Forelimb muscle (tissue), 1 donor: ENCODE measurements around the gene KIAA0825. TPM values are rescaled to one million over a fixed set of nuclear protein-coding genes. Genes with fewer than 3 reads are reported as not detected.

Experiments used
- DNase-seq: peaks from one replicate; pipeline ENCODE4 v3.0.0-alpha.2; 2013; ENCODE audit warnings: low read depth
- polyA plus RNA-seq: library from polyadenylated mRNA; unstranded; fragments of 120-200 nt; gene quantifications from one replicate; pipeline ENCODE4 v1.2.1, GENCODE V29; 2013; ENCODE audit not compliant: insufficient read length

Gene KIAA0825
- polyA plus RNA-seq, 1 donor: 2.2 TPM

DNA sequence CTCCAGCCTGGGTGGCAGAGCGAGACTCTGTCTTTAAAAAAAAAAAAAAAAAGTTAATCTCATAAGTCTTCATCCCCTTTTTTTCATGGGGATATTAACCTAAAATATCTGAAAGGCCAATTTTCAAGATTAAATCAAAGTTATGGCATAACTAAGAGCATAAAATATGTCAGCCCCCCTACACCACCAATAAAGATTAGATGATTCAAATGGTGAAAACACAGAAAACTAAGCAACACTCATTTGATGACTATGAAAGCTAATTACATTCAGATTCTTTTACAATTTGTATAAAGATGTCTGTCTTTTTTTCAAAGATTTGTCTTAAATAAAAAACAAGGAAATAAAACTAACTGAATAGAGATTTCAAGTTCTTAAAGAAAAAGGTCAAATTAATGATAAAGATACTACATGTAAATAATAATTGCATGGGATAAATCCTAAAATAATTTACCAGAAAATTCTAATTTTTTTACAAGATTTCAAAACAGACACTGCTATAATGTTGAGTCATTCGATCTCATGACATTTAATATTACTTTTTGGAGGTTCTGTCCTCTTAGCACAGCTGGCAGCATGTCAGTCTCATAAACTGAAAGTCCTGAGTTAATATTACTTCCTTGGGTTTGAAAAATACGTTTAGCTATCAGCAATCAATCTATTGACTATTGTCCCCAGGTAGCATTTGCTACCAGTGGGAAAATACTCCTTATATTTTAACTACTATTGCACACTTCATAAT lies 112.9 kb downstream of the KIAA0825 start:
- DNase-seq: no peak

DNA sequence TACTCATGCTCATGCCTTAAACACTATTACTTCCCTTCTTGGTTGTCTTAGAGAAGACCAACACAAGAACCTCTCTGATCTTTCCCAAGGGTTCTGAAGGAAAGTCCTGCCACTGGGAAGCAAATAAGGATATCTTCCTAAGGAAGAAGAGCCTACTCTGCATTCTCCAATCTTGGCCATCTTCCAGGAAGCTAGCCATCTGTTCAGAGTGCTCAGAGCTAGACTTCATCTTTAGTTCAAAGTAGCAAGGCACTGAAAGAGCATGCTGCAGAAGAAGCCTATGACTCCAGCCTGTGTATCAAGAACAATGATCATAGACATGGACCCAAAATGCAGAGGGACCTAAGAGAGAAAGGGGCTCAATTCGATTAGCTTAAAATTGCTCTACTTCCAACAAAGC lies 114.7 kb downstream of the KIAA0825 start:
- no peak for DNase-seq

- no peak for DNase-seq
Observed at GRCh38 chr5:94501365-94501764, 117.0 kb downstream of the KIAA0825 start.

GRCh38 chr5:94499806-94500205 lies 118.6 kb downstream of the KIAA0825 start:
- DNase-seq: no peak

DNA sequence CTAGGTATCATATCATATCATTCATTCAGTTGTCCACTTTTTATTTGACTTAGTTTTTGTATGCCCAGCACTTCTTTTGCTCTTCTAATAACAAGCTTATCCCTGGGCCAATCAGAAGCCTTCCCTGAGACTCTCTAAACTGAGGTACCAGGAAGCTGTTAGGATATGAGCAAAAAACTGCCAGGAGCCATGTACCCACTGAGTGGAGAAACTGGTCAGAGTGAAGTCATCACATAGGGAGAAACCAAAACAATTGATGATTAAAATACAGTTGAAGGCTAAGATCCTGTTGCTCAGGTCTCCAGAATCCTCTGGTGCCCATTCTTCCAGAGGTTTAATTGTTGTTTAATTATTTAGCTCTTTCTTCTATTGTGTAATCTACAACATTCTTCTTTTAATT lies 120.2 kb downstream of the KIAA0825 start:
- no peak for DNase-seq

- DNase-seq: no peak
Observed at GRCh38 chr5:94485067-94485466, 133.3 kb downstream of the KIAA0825 start.

- no peak for DNase-seq
Observed at GRCh38 chr5:94481059-94481458, 137.3 kb downstream of the KIAA0825 start.

- DNase-seq: no peak
Observed at GRCh38 chr5:94480486-94480885, 137.9 kb downstream of the KIAA0825 start.

GRCh38 chr5:94473936-94474335 lies 144.5 kb downstream of the KIAA0825 start:
- no peak for DNase-seq

DNA sequence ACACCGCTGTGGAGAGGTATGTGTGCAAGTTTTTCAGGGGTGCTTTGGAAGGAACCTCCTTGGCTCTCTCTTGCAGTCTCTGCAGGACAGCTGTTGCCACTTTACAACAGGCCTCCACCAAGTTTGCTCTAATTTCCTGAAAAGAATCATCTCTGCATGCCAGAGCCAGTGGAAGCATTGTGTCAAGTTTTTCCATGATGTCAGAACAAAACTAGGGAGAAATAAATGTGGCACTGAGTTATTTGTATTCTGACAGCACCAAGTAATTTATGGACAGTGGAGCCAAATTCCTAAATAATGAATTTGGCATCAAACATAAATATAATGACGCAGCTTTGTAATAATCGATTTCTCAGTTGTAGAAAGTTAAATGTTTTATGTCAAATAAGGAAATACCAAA lies 146.9 kb downstream of the KIAA0825 start:
- DNase-seq: peak; percentile 51

GRCh38 chr5:94470802-94471201 lies 147.6 kb downstream of the KIAA0825 start:
- no peak for DNase-seq

- no peak for DNase-seq
Observed at GRCh38 chr5:94469894-94470329, 148.5 kb downstream of the KIAA0825 start.

DNA sequence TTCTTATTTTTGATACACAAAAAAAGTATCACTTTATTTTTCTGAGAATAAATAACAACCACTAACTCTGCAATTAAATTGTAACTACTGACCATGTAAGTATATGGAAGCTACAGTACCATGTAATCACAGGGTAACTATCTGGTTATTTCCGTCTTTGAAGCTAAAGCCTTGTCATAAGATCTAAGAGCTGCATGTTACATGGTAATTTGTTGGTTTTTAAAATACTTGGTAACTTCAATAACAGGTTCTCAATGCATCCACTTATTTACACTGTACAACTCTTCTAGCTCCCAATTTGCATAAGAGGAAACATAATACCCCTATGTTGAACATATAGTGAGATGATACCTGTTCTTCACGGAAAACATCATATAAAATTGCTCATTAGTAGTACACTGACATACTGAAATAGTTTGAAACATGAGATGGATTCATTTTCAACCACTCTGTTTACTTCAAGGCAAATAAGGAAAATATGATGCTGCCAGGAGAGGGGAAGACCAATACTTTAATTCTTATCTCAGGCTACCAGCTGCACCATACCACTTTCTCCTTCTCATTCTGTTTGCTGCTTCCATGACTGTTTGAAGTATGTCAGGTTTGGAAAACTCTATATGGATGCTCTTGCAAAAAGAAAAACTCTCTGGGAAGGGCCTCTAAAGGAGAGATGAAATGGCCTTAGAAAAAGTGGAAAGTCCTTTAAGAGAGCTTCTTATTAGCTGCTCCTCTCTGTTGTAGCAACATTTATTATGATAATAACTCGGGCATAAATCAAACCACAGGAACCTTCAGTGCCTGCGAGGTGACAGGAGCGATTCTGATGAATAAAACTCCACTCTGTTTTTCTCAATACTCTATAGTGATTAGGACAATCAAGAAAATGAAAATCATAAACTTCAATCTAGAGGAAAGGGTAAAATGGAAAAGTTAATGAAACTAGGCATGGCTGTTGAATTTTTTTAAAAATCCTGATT lies 150.2 kb downstream of the KIAA0825 start:
- DNase-seq: no peak

- no peak for DNase-seq
Observed at GRCh38 chr5:94467346-94467953, 151.0 kb downstream of the KIAA0825 start.

DNA sequence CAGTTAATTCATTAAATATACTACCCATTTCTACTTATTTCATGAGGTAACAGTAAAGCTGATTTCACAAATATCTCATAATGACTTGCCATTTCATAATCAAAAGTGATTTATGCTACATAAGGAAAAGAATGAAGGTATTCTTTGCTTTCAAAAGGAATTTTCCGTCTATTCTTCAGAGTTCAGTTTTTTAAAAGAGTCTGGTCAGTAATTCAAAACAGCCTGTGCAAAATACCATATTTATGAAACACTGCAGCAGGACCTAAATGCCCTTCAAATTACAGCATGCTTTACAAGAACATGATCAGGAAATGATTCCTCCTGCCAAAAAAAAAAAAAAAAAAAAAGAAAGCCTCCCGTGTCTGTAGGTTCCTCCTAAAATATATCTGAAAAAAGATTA lies 154.7 kb downstream of the KIAA0825 start:
- DNase-seq: no peak

GRCh38 chr5:94461131-94461530 lies 157.3 kb downstream of the KIAA0825 start:
- no peak for DNase-seq

DNA sequence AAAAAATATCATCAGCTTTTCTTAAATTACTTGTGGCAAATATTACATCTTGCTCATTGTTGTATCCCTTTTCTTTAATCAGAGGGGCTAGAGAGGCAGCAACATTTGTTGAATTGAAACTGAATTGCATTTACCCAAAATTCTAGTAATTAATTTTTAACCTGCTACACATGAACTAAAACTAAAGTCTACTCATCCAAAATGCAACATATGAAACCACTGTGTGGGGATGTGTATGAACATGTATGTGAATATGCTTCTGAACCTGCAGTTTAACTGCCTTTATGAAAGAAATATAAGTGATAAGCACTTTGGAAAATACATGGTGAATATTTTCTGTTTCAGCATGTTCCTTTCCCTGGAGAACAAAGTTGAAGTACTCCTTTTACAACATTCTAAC lies 158.5 kb downstream of the KIAA0825 start:
- no peak for DNase-seq

- DNase-seq: no peak
Observed at GRCh38 chr5:94457788-94458187, 160.6 kb downstream of the KIAA0825 start.

GRCh38 chr5:94445726-94446125 lies 172.7 kb downstream of the KIAA0825 start:
- no peak for DNase-seq

DNA sequence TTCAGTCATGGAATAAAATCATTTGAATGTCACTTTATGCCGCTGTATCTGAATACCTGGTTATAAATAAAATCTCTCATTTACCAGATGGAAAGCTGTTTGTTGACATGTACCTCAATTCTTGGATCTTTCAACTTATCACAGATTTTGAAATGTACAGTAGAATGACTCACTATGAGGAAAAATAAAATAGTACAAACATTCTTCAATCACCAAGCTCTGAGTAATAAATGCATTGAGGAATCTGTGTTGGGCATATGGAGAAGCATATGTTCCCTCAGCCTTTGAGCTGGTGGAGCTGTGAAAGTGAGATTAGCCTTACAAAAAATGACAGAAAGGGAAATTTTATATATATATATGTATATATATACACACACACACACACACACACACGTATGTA lies 175.4 kb downstream of the KIAA0825 start:
- DNase-seq: no peak

DNA sequence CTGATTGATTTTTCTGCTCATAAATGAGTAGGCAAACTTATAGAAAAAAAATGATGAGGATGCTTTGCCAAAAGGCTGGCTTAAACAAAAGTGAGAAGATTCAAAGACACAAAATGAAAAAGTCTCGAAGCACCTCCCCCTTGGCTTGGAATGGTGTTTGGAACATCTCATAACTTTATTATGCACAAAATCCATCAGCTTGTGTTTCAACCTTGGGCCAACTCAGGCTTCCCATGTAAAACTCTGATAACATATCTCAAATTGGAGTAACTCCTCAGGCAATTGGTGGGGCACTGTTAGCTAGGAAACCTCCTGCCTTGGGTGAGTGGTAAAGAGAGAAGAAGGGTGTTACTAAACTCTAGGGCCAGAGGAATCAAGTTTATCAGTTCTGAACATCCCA lies 176.3 kb downstream of the KIAA0825 start:
- no peak for DNase-seq

- no peak for DNase-seq
Observed at GRCh38 chr5:94440015-94440414, 178.4 kb downstream of the KIAA0825 start.
